ENCODE measurements around the gene MS4A4E.
A peak's percentile ranks its signal among the peaks of the same experiment; 100 is the strongest.
"Not testable (repeated sequence)": the region's sequence is repeated elsewhere in the genome, so short reads cannot be mapped to it uniquely, and the experiment has no call there.

MS4A4E gene

DNA sequence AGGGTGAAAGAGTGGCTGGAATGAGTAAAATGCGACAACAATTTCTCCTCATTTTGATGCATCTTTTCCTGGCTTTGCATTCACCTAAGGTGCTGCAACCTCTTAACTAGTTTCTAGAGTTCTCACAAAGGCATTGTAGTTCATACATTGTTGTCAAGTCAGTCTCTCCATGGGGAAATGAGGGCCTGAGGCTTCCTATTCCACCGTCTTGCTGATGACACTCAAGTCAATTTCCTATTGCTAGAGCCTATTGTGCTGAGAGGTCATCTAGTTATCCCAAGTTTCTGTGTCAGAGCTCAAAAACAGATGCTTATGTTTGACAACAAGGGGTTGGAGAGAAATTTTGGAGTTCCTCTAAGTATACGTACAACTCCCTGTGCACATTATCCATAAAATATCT is 48.4 kb downstream of the MS4A4E start (continued):
- TF ChIP-seq, protein P1, sequence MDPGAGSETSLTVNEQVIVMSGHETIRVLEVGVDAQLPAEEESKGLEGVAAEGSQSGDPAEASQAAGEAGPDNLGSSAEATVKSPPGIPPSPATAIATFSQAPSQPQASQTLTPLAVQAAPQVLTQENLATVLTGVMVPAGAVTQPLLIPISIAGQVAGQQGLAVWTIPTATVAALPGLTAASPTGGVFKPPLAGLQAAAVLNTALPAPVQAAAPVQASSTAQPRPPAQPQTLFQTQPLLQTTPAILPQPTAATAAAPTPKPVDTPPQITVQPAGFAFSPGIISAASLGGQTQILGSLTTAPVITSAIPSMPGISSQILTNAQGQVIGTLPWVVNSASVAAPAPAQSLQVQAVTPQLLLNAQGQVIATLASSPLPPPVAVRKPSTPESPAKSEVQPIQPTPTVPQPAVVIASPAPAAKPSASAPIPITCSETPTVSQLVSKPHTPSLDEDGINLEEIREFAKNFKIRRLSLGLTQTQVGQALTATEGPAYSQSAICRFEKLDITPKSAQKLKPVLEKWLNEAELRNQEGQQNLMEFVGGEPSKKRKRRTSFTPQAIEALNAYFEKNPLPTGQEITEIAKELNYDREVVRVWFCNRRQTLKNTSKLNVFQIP (CRISPR knock-in tag; IDR thresholded peaks at IDR 0.05; ENCODE audit: borderline replicate concordance, low read depth), result no peak
- no peak for TF ChIP-seq ESRRG (CRISPR knock-in tag; IDR thresholded peaks at IDR 0.05)

DNA sequence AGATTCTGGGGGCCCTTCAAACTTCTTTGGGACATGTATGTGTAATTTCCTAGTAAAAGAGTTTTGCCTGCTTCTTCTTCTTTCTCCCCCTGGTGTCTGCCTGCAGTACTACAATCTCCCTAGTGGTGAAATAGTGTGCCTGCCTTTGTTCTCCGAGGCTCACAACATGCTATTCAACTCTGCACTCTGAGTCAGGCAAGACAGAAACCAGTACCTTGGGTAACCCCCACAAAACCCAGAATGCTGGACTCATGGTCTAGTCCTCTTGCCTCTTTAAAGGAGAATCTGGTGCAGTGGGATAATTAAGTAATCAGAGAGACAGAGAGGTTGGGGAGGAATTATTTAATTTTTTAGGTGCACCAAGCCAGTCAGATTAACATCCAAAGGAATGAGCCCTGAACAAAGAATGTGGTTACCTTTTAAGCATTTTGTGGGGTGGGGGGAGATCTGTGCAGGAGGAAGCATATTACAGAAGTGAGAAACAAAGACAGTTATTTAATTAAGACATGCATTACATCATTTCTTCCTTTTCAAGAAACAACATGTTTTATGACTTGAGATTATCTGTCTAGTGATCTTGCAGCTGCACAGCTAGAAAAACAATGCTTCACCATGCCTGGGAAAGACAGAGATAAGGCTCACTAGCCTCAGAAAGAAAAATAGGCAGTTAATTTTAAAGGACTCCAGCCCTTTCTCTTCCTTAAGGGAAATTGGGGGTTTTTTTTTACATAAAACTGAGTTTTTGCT is 49.1 kb downstream of the MS4A4E start:
- TF ChIP-seq, protein P2, sequence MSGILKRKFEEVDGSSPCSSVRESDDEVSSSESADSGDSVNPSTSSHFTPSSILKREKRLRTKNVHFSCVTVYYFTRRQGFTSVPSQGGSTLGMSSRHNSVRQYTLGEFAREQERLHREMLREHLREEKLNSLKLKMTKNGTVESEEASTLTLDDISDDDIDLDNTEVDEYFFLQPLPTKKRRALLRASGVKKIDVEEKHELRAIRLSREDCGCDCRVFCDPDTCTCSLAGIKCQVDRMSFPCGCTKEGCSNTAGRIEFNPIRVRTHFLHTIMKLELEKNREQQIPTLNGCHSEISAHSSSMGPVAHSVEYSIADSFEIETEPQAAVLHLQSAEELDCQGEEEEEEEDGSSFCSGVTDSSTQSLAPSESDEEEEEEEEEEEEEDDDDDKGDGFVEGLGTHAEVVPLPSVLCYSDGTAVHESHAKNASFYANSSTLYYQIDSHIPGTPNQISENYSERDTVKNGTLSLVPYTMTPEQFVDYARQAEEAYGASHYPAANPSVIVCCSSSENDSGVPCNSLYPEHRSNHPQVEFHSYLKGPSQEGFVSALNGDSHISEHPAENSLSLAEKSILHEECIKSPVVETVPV (CRISPR knock-in tag; IDR thresholded peaks at IDR 0.05), result no peak
- TF ChIP-seq TCF4 (CRISPR knock-in tag; IDR thresholded peaks at IDR 0.05; ENCODE audit: borderline replicate concordance), result no peak
- no peak for TF ChIP-seq PPARA (CRISPR knock-in tag; IDR thresholded peaks at IDR 0.05; ENCODE audit: borderline replicate concordance)
- TF ChIP-seq, protein P3, sequence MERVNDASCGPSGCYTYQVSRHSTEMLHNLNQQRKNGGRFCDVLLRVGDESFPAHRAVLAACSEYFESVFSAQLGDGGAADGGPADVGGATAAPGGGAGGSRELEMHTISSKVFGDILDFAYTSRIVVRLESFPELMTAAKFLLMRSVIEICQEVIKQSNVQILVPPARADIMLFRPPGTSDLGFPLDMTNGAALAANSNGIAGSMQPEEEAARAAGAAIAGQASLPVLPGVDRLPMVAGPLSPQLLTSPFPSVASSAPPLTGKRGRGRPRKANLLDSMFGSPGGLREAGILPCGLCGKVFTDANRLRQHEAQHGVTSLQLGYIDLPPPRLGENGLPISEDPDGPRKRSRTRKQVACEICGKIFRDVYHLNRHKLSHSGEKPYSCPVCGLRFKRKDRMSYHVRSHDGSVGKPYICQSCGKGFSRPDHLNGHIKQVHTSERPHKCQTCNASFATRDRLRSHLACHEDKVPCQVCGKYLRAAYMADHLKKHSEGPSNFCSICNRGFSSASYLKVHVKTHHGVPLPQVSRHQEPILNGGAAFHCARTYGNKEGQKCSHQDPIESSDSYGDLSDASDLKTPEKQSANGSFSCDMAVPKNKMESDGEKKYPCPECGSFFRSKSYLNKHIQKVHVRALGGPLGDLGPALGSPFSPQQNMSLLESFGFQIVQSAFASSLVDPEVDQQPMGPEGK (CRISPR knock-in tag; IDR thresholded peaks at IDR 0.05; ENCODE audit: borderline replicate concordance), result no peak
- no peak for TF ChIP-seq RARB (CRISPR knock-in tag; IDR thresholded peaks at IDR 0.05)
- no peak for TF ChIP-seq ZNF565 (CRISPR knock-in tag; conservative IDR thresholded peaks at IDR 0.05; ENCODE audit: low read depth)
- no peak for TF ChIP-seq BACH2 (CRISPR knock-in tag; IDR thresholded peaks at IDR 0.05; ENCODE audit: borderline replicate concordance)
- TF ChIP-seq ZC3H10 (CRISPR knock-in tag; IDR thresholded peaks at IDR 0.05), result no peak
- no peak for TF ChIP-seq ZFP3 (CRISPR knock-in tag; IDR thresholded peaks at IDR 0.05)
- TF ChIP-seq, protein P4, sequence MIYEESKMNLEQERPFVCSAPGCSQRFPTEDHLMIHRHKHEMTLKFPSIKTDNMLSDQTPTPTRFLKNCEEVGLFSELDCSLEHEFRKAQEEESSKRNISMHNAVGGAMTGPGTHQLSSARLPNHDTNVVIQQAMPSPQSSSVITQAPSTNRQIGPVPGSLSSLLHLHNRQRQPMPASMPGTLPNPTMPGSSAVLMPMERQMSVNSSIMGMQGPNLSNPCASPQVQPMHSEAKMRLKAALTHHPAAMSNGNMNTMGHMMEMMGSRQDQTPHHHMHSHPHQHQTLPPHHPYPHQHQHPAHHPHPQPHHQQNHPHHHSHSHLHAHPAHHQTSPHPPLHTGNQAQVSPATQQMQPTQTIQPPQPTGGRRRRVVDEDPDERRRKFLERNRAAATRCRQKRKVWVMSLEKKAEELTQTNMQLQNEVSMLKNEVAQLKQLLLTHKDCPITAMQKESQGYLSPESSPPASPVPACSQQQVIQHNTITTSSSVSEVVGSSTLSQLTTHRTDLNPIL (CRISPR knock-in tag; IDR thresholded peaks at IDR 0.05; ENCODE audit: low read depth), result no peak
- no peak for TF ChIP-seq SNAI2 (CRISPR knock-in tag; IDR thresholded peaks at IDR 0.05)
- peak; percentile 91 for ATAC-seq

DNA sequence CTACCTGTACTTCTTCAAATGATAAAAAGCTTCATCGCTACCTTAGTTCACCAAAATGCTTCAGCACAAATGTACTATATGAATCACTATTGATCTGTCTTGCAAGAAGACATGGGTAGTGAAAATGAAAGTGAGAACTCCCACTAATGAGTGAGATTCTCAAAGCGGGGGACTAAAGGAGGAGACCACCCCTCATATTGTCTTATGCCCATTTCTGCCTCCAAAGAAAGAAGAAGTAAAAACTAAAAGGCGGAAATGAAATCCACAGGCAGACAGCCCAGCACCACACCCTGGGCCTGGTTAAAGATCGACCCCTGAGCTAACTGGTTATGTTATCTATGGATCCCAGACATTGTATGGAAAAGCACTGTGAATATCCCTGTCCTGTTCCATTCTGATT is 50.4 kb downstream of the MS4A4E start:
- not testable (repeated sequence) for ATAC-seq

DNA sequence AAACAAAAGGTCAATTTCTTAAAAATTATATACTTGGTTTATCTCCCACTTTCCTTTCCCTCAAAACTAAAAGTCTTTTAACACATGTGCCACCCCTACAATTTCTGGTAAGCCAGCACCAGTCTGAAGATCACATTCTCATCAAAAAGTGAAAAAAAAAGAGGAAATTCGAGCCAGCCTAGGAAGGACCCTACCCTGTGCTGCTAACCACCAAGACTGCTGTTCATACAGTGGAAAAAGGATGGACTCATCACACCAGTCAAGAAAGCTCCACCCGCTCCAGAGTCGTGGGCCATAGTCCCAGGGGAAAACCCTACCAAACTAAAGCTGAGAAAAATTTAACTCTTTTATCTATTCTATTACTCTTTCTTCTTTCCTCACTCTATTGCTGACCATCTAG is 54.5 kb downstream of the MS4A4E start:
- not testable (repeated sequence) for ATAC-seq

DNA sequence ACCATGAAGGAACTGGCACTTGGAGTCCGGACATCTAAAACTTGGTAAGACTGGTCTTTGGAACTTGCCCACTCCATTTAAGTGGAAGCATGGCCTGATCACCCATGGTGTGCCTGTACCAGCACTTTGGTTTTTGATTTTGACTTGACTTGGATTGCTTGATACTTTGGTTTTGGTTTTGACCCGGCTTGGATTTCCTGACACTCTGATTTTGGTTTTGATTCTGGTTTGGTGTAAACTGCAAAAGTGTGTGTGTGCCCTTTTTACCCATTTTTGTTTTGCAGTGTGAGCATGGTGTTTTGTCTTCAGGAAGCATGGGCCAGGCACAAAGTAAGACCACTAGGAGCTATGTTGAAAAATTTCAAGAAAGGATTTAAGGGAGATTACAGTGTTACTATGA is 56.8 kb downstream of the MS4A4E start:
- not testable (repeated sequence) for ATAC-seq

DNA sequence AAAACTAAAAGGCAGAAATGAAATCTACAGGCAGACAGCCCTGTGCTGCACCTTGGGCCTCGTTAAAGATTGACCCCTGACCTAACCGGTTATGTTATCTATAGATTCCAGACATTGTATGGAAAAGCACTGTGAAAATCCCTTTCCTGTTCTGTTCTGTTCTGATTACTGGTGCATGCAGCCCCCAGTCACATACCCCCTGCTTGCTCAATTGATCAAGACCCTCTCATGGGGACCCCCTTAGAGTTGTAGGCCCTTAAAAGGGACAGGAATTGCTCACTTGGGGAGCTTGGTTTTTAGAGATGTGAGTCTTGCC is 57.5 kb downstream of the MS4A4E start:
- not testable (repeated sequence) for ATAC-seq

DNA sequence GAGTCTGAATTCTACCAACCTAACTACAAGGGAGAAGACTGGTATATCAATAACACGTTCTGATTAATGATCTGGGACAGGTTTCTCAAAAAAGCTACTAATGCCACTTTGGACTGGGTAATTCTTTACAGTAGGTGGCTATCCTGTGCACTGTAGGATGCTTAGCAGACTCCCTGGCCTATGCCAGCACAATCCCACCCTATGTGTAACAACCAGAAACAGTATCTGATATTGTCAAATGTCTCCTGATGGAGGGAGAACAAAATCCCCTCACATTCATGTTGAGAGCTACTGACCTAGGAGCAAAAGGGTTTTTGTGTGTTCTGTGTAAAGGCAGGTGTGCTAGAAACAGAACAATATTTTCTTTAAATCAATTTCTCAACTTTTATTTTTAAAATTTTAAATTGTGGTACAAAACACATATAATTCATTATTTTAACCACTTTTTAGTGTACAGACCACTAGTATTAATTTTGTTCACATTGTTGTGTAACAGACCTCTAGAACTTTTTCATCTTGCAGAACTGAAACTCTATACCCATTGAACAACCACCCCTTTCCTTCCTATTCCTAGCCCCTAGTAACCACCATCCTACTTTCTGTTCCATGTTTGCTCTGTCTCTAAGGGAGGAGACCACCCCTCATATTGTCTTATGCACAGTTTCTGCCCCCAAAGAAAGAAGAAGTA is 58.0 kb downstream of the MS4A4E start:
- no peak for ATAC-seq
- TF ChIP-seq GLIS3 (CRISPR knock-in tag; IDR thresholded peaks at IDR 0.05), result no peak
- TF ChIP-seq TCF4 (CRISPR knock-in tag; IDR thresholded peaks at IDR 0.05; ENCODE audit: borderline replicate concordance), result no peak
- no peak for TF ChIP-seq ZNF70 (CRISPR knock-in tag; IDR thresholded peaks at IDR 0.05)
- TF ChIP-seq ZNF8 (CRISPR knock-in tag; IDR thresholded peaks at IDR 0.05), result no peak
- no peak for TF ChIP-seq SNAI2 (CRISPR knock-in tag; IDR thresholded peaks at IDR 0.05)
- TF ChIP-seq TOX (CRISPR knock-in tag; IDR thresholded peaks at IDR 0.05; ENCODE audit: borderline replicate concordance), result no peak
- no peak for TF ChIP-seq ZFP30 (CRISPR knock-in tag; IDR thresholded peaks at IDR 0.05)
- TF ChIP-seq ZFP3 (CRISPR knock-in tag; IDR thresholded peaks at IDR 0.05), result no peak
- TF ChIP-seq, protein P5, sequence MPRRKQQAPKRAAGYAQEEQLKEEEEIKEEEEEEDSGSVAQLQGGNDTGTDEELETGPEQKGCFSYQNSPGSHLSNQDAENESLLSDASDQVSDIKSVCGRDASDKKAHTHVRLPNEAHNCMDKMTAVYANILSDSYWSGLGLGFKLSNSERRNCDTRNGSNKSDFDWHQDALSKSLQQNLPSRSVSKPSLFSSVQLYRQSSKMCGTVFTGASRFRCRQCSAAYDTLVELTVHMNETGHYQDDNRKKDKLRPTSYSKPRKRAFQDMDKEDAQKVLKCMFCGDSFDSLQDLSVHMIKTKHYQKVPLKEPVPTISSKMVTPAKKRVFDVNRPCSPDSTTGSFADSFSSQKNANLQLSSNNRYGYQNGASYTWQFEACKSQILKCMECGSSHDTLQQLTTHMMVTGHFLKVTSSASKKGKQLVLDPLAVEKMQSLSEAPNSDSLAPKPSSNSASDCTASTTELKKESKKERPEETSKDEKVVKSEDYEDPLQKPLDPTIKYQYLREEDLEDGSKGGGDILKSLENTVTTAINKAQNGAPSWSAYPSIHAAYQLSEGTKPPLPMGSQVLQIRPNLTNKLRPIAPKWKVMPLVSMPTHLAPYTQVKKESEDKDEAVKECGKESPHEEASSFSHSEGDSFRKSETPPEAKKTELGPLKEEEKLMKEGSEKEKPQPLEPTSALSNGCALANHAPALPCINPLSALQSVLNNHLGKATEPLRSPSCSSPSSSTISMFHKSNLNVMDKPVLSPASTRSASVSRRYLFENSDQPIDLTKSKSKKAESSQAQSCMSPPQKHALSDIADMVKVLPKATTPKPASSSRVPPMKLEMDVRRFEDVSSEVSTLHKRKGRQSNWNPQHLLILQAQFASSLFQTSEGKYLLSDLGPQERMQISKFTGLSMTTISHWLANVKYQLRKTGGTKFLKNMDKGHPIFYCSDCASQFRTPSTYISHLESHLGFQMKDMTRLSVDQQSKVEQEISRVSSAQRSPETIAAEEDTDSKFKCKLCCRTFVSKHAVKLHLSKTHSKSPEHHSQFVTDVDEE (CRISPR knock-in tag; IDR thresholded peaks at IDR 0.05), result no peak
- TF ChIP-seq, protein P2 (CRISPR knock-in tag; IDR thresholded peaks at IDR 0.05), result no peak
- TF ChIP-seq ESRRG (CRISPR knock-in tag; IDR thresholded peaks at IDR 0.05), result no peak
- no peak for TF ChIP-seq PPARA (CRISPR knock-in tag; IDR thresholded peaks at IDR 0.05; ENCODE audit: borderline replicate concordance)
